HEK293 (cell line): ENCODE data around the gene TIAL1.

Experiments
- CTCF ChIP-seq: fragments of 450-650 bp; formaldehyde crosslinking; IDR thresholded peaks from 2 replicates; pipeline ENCODE4 v1.5.1; 2016; ENCODE audit warnings: missing biosample characterization, missing genetic modification characterization
- ZFP41 ChIP-seq: fragments of 450-650 bp; formaldehyde crosslinking; IDR thresholded peaks from 2 replicates; pipeline ENCODE4 v1.5.1; 2016; ENCODE audit warnings: missing biosample characterization, missing genetic modification characterization, borderline replicate concordance
- ZNF785 ChIP-seq: fragments of 450-650 bp; formaldehyde crosslinking; IDR thresholded peaks from 2 replicates; pipeline ENCODE4 v1.5.1; 2016; ENCODE audit warnings: missing biosample characterization, missing genetic modification characterization

DNA sequence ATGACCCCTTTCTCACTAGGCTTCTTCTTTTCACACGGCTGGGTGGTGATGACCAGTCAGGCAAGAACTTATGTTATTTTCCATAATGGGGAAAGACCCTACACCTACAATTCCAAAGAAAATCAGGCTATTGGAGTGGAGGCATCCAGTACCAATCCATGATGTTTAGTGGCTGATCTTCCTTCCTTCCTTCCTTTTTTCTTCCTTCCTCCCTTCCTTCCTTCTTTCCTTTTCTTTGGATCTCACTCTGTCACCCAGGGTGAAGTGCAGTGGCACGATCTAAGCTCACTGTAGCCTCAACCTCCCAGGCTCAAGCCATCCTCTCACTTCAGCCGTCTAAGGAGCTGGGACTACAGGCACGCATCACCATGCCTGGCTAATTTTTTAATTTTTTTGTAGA, 56.7 kb downstream of the TIAL1 start:
- TF ChIP-seq ZFP41 (tag by site-specific recombination): no peak
- TF ChIP-seq CTCF: no peak
- no peak for TF ChIP-seq ZNF785 (tag by site-specific recombination)
